CD14-positive monocyte (primary cell): Measurements from ENCODE around the gene RAD50. TPM values are rescaled to one million over a fixed set of nuclear protein-coding genes. Genes with fewer than 3 reads are reported as not detected.

ENCODE experiments used
- DNase-seq, 3 donors: peaks; one replicate each; pipeline ENCODE4 v3.0.0-alpha.2; 2011 to 2022
- H2AFZ ChIP-seq: 2 replicates; pipeline ENCODE4 v1.6.0; 2012; ENCODE audit warnings: mild to moderate bottlenecking, low read depth, low read length, inconsistent platforms; ENCODE audit not compliant: insufficient read depth, poor library complexity, severe bottlenecking
- H3K27ac ChIP-seq, 2 donors: 1 replicate in 1 of 2; 2 replicates in 1 of 2; pipeline ENCODE4 v1.5.1; 2012 to 2013; ENCODE audit warnings: low read length in 2 of 2, control low read depth in 1 of 2, inconsistent platforms in 1 of 2, low read depth in 1 of 2, mild to moderate bottlenecking in 1 of 2
- H3K27me3 ChIP-seq, 2 donors: one replicate each; pipeline versions ENCODE4 v1.6.0 to v1.6.1; 2011 to 2013; ENCODE audit warnings: low read length in 2 of 2; ENCODE audit not compliant: control insufficient read depth in 2 of 2, insufficient read depth in 2 of 2
- H3K36me3 ChIP-seq, 2 donors: replicated peaks in 1 of 2; 1 replicate in 1 of 2; 2 replicates in 1 of 2; pipeline versions ENCODE4 v1.5.1 to v1.6.1; 2012 to 2013; ENCODE audit warnings: low read length in 2 of 2, control low read depth in 1 of 2, inconsistent platforms in 1 of 2, mild to moderate bottlenecking in 1 of 2; ENCODE audit not compliant: insufficient read depth in 2 of 2, control insufficient read depth in 1 of 2
- H3K4me1 ChIP-seq, 2 donors: 1 replicate in 1 of 2; 2 replicates in 1 of 2; pipeline versions ENCODE4 v1.5.1 to v1.6.1; 2012 to 2013; ENCODE audit warnings: low read length in 2 of 2, control low read depth in 1 of 2, inconsistent platforms in 1 of 2, mild to moderate bottlenecking in 1 of 2, moderate library complexity in 1 of 2; ENCODE audit not compliant: insufficient read depth in 2 of 2, control insufficient read depth in 1 of 2
- H3K4me2 ChIP-seq: replicated peaks from 2 replicates; pipeline ENCODE3; 2012; ENCODE audit warnings: low read length, moderate library complexity, mild to moderate bottlenecking; ENCODE audit not compliant: poor library complexity, severe bottlenecking; ENCODE audit errors: extremely low read depth
- H3K4me3 ChIP-seq, 3 experiments: fragments of 200-600 bp in 1 of 3; sonication (generic) in 1 of 3; replicated peaks in 1 of 3; 1 replicate in 2 of 3; 2 replicates in 1 of 3; pipeline ENCODE4 v1.5.1; 2011 to 2013; ENCODE audit warnings: low read length in 3 of 3, mild to moderate bottlenecking in 3 of 3, control low read depth in 2 of 3, low read depth in 2 of 3, inconsistent platforms in 1 of 3, moderate library complexity in 1 of 3
- H3K79me2 ChIP-seq: 2 replicates; pipeline ENCODE4 v1.6.0; 2012; ENCODE audit warnings: mild to moderate bottlenecking, control low read depth, inconsistent platforms, low read length, moderate library complexity; ENCODE audit not compliant: insufficient read depth
- H3K9ac ChIP-seq: 2 replicates; pipeline ENCODE4 v1.6.0; 2017; ENCODE audit warnings: low read length, mild to moderate bottlenecking; ENCODE audit not compliant: insufficient read depth, poor library complexity, severe bottlenecking
- H3K9me3 ChIP-seq, 2 donors: replicated peaks in 1 of 2; 1 replicate in 1 of 2; 2 replicates in 1 of 2; pipeline versions ENCODE4 v1.5.1 to v1.6.1; 2012 to 2013; ENCODE audit warnings: low read length in 2 of 2, control low read depth in 1 of 2; ENCODE audit not compliant: control insufficient read depth in 1 of 2, insufficient read depth in 1 of 2
- H4K20me1 ChIP-seq: 2 replicates; pipeline ENCODE4 v1.6.0; 2012; ENCODE audit warnings: mild to moderate bottlenecking, low read length, control low read depth, moderate library complexity; ENCODE audit not compliant: insufficient read depth
- H3K27ac Mint-ChIP-seq, 7 donors: one replicate each; pipeline ENCODE4 v1.8.0; 2020; ENCODE audit warnings: mild to moderate bottlenecking in 7 of 7, mixed read lengths in 7 of 7, moderate library complexity in 6 of 7, inconsistent platforms in 2 of 7
- H3K27me3 Mint-ChIP-seq, 3 donors: one replicate each; pipeline ENCODE4 v1.8.0; 2021 to 2022; ENCODE audit warnings: low read depth in 3 of 3, mild to moderate bottlenecking in 3 of 3, mixed read lengths in 3 of 3, moderate library complexity in 3 of 3, inconsistent platforms in 1 of 3
- H3K36me3 Mint-ChIP-seq, 2 donors: one replicate each; pipeline ENCODE4 v1.8.0; 2020; ENCODE audit warnings: mixed read lengths in 2 of 2, inconsistent platforms in 1 of 2, mild to moderate bottlenecking in 1 of 2
- H3K4me1 Mint-ChIP-seq: one replicate; pipeline ENCODE4 v1.8.0; 2020; ENCODE audit warnings: mild to moderate bottlenecking, mixed read lengths
- H3K4me3 Mint-ChIP-seq, 2 donors: one replicate each; pipeline ENCODE4 v1.8.0; 2020; ENCODE audit warnings: mild to moderate bottlenecking in 2 of 2, mixed read lengths in 2 of 2, moderate library complexity in 1 of 2
- H3K9me3 Mint-ChIP-seq, 7 donors: one replicate each; pipeline ENCODE4 v1.8.0; 2020 to 2022; ENCODE audit warnings: mixed read lengths in 7 of 7, mild to moderate bottlenecking in 6 of 7, moderate library complexity in 6 of 7, inconsistent platforms in 2 of 7
- WGBS: methylation state at CpG from one replicate; pipeline ENCODE4 v1.1.5; 2013; ENCODE audit warnings: missing lambda C conversion rate; ENCODE audit not compliant: insufficient coverage; 5-methylcytosine and 5-hydroxymethylcytosine counted together
- intact Hi-C, 2 donors: fragments of 100-400 bp; cut with micrococcal nuclease; formaldehyde crosslinking; loops; one replicate each; pipeline versions ENCODE4 v1.15.0 to v1.15.1; 2023
- polyA plus RNA-seq, 3 donors: library from polyadenylated mRNA; depleted of rRNA in 1 of 3; unstranded in 2 of 3; stranded (reverse) in 1 of 3; fragments of 300-500 nt in 2 of 3; fragments of >200 nt in 1 of 3; fragmentation: Illumina TruSeq in 2 of 3; gene quantifications; 1 replicate in 2 of 3; 2 replicates in 1 of 3; pipeline ENCODE4 v1.2.3, GENCODE V29; 2012 to 2021
- TF ChIP-seq, protein P1 (sequence below): fragments of 200-600 bp; IDR thresholded peaks from one replicate; pipeline ENCODE4 v1.8.0; 2022; ENCODE audit warnings: antibody characterized with exemption, mild to moderate bottlenecking

RAD50 gene
- polyA plus RNA-seq, 3 donors = 5.8 to 9.3 (median 8.2) TPM

DNA sequence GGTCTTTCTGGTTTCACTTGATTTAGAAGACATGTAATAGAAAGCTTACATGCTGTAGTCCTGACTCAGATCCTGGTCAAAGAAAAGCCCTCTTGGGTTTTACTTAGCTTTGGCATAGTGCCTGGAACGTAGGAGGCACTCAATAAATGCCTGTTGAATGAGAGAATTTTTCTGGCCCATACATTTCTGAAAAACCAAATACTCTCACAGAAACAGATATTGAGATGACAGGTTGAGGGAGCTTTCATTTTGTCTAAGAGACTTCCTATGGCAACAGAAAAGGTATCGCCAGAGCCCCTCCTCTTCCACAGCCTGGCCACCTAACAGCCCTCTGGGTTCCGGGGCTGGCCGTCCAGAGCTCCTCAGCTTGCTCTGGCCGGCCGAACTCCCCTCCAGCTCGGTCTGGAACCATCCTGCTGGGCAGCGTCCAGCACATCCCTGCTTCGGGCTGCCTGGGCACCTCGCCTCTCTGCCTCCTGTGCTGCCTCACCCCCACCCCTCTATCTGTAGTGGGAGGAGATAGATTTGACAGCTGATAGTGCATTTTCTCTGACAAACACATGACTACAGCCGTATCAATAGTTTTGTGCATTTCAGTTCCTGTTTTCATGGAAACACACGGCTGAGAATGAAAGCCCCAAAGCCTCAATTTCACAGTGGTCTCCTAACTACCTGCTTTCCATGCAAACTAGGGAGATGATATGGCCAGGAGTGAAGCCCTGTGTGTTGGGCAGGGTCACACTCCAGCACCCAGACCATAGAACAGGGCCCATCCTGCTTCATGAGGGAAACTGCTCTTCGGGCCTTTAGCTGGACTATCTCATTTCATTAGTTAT lies 118.1 kb downstream of the RAD50 start:
- no peaks in the 10 kb centered on the region for H3K4me1 ChIP-seq
- H3K79me2 ChIP-seq = no peaks in the 10 kb centered on the region
- Mint-ChIP-seq H3K27ac (no peak overlapping the region), H3K4me1 (no peaks in the 10 kb centered on the region), H3K9me3 (peaks cover 0 to 3% (median 0%) of the 10 kb centered on the region in 7 donors), H3K4me3 (no peak overlapping the region), H3K27me3 (peaks cover 2 to 5% (median 2%) of the 10 kb centered on the region in 3 donors), H3K36me3 (no peaks in the 10 kb centered on the region)
- no peak overlapping the region for H3K4me2 ChIP-seq
- H3K9me3 ChIP-seq = no peaks in the 10 kb centered on the region
- H4K20me1 ChIP-seq = no peaks in the 10 kb centered on the region
- intact Hi-C loops = no loop called here
- H3K36me3 ChIP-seq = no peaks in the 10 kb centered on the region
- H3K27me3 ChIP-seq = no peaks in the 10 kb centered on the region
- no peak overlapping the region for H3K9ac ChIP-seq
- TF ChIP-seq, protein P1, sequence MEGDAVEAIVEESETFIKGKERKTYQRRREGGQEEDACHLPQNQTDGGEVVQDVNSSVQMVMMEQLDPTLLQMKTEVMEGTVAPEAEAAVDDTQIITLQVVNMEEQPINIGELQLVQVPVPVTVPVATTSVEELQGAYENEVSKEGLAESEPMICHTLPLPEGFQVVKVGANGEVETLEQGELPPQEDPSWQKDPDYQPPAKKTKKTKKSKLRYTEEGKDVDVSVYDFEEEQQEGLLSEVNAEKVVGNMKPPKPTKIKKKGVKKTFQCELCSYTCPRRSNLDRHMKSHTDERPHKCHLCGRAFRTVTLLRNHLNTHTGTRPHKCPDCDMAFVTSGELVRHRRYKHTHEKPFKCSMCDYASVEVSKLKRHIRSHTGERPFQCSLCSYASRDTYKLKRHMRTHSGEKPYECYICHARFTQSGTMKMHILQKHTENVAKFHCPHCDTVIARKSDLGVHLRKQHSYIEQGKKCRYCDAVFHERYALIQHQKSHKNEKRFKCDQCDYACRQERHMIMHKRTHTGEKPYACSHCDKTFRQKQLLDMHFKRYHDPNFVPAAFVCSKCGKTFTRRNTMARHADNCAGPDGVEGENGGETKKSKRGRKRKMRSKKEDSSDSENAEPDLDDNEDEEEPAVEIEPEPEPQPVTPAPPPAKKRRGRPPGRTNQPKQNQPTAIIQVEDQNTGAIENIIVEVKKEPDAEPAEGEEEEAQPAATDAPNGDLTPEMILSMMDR = no peak
- H2AFZ ChIP-seq = no peak overlapping the region
- WGBS = no CpG with 5 or more reads among the region's 13 CpGs
- no peak for DNase-seq
- H3K4me3 ChIP-seq = no peak overlapping the region
- no peak overlapping the region for H3K27ac ChIP-seq

DNA sequence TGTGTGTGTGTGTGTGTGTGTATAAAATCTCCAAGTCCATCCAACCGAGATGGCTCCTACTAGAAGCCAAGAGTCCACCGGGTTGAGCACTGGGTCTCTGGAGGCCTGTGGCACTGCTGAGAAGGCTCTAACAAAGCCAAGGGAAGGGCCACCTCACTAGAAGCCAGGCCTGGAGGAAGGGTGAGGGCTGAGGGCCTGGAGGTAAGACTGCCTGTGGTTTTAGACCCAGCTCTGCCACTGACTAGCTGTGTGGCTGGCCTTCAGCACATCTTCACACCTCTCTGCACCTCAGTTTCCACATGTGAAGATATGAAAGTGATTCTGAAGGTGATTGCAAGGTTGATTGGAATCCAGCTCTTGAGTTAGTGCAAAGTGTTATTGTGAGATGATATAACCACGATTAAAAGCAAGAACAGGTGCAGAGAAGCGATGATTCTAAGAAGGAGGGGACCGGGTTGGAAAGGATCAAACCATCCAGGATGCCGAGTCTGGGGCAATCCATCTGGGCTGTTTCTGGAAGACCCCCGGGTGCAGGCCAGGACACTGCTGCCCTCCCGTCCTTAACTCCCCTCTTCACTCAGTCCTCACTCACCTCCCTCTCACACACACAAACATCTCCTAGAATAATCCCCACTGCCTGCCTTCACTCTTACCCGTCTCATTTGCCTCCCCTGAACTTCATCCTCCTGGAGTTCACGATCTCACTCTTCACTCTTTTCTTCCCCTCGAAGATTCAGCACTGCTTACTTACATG lies 119.3 kb downstream of the RAD50 start:
- TF ChIP-seq, protein P1 = no peak
- WGBS = 97% methylated on average over 9 of the region's 11 CpGs
- no peaks in the 10 kb centered on the region for H3K4me1 ChIP-seq
- Mint-ChIP-seq H3K4me1 (no peaks in the 10 kb centered on the region), H3K36me3 (no peaks in the 10 kb centered on the region), H3K4me3 (no peak overlapping the region), H3K27me3 (peaks cover 0 to 4% (median 2%) of the 10 kb centered on the region in 3 donors), H3K9me3 (peaks cover 0 to 1% (median 0%) of the 10 kb centered on the region in 7 donors), H3K27ac (no peak overlapping the region)
- no peak overlapping the region for H2AFZ ChIP-seq
- no peaks in the 10 kb centered on the region for H3K9me3 ChIP-seq
- H3K79me2 ChIP-seq = no peaks in the 10 kb centered on the region
- no peak overlapping the region for H3K27ac ChIP-seq
- DNase-seq = no peak
- H3K9ac ChIP-seq = no peak overlapping the region
- H3K27me3 ChIP-seq = no peaks in the 10 kb centered on the region
- H3K4me2 ChIP-seq = no peak overlapping the region
- H4K20me1 ChIP-seq = no peaks in the 10 kb centered on the region
- H3K36me3 ChIP-seq = no peaks in the 10 kb centered on the region
- no peak overlapping the region for H3K4me3 ChIP-seq
- intact Hi-C loops = no loop called here
